ENCODE measurements around the gene SETD1B. TPM values are rescaled to one million over a fixed set of nuclear protein-coding genes. Genes with fewer than 3 reads are reported as not detected.
"Not testable (repeated sequence)": the region's sequence is repeated elsewhere in the genome, so short reads cannot be mapped to it uniquely, and the experiment has no call there.

Gene SETD1B
- polyA plus RNA-seq, 1 donor from 2014 or later, result 2.6 TPM

GRCh38 chr12:121860257-121860656 lies 56.4 kb downstream of the SETD1B start:
- TF ChIP-seq, protein P1, sequence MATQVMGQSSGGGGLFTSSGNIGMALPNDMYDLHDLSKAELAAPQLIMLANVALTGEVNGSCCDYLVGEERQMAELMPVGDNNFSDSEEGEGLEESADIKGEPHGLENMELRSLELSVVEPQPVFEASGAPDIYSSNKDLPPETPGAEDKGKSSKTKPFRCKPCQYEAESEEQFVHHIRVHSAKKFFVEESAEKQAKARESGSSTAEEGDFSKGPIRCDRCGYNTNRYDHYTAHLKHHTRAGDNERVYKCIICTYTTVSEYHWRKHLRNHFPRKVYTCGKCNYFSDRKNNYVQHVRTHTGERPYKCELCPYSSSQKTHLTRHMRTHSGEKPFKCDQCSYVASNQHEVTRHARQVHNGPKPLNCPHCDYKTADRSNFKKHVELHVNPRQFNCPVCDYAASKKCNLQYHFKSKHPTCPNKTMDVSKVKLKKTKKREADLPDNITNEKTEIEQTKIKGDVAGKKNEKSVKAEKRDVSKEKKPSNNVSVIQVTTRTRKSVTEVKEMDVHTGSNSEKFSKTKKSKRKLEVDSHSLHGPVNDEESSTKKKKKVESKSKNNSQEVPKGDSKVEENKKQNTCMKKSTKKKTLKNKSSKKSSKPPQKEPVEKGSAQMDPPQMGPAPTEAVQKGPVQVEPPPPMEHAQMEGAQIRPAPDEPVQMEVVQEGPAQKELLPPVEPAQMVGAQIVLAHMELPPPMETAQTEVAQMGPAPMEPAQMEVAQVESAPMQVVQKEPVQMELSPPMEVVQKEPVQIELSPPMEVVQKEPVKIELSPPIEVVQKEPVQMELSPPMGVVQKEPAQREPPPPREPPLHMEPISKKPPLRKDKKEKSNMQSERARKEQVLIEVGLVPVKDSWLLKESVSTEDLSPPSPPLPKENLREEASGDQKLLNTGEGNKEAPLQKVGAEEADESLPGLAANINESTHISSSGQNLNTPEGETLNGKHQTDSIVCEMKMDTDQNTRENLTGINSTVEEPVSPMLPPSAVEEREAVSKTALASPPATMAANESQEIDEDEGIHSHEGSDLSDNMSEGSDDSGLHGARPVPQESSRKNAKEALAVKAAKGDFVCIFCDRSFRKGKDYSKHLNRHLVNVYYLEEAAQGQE (IDR thresholded peaks at IDR 0.05; ENCODE audit: borderline replicate concordance), result no peak
- TF ChIP-seq TAF1 (IDR thresholded peaks at IDR 0.05; ENCODE audit: low read depth) (no peak), EP300 (conservative IDR thresholded peaks at IDR 0.05; ENCODE audit: poor library complexity, severe bottlenecking) (no peak), MXI1 (conservative IDR thresholded peaks at IDR 0.05; ENCODE audit: poor library complexity, severe bottlenecking) (no peak), POLR2AphosphoS5 (IDR thresholded peaks at IDR 0.05) (no peak), SMC3 (conservative IDR thresholded peaks at IDR 0.05; ENCODE audit: poor library complexity) (no peak), RAD21 (conservative IDR thresholded peaks at IDR 0.05) (no peak), EZH2 (IDR thresholded peaks at IDR 0.05; ENCODE audit: borderline replicate concordance, insufficient read depth, low read length, poor library complexity, severe bottlenecking) (no peak)
- TF ChIP-seq, protein P2, sequence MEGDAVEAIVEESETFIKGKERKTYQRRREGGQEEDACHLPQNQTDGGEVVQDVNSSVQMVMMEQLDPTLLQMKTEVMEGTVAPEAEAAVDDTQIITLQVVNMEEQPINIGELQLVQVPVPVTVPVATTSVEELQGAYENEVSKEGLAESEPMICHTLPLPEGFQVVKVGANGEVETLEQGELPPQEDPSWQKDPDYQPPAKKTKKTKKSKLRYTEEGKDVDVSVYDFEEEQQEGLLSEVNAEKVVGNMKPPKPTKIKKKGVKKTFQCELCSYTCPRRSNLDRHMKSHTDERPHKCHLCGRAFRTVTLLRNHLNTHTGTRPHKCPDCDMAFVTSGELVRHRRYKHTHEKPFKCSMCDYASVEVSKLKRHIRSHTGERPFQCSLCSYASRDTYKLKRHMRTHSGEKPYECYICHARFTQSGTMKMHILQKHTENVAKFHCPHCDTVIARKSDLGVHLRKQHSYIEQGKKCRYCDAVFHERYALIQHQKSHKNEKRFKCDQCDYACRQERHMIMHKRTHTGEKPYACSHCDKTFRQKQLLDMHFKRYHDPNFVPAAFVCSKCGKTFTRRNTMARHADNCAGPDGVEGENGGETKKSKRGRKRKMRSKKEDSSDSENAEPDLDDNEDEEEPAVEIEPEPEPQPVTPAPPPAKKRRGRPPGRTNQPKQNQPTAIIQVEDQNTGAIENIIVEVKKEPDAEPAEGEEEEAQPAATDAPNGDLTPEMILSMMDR (IDR thresholded peaks at IDR 0.05; ENCODE audit: poor library complexity, severe bottlenecking), result no peak
- no peaks in the 10 kb centered on the region for H3K79me2 ChIP-seq (replicated peaks; ENCODE audit: insufficient read depth, low read length)

DNA sequence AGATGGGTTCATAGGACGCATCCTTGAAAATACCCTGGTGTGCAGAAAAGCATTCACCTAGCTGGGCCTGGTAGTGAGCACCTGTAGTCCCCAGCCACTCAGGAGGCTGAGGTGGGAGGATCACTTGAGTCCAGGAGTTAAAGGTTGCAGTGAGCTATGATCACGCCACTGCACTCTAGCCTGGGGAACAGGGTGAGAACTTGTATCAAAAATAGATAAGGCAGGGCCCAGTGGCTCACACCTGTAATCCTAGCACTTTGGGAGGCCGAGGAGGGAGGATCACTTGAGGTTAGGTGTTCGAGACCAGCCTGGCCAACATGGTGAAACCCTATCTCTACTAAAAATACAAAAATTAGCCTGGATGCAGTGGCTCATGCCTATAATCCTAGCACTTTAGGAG lies 56.9 kb downstream of the SETD1B start:
- not testable (repeated sequence) for H3K27ac ChIP-seq (ENCODE audit: low read length); H2AFZ ChIP-seq (ENCODE audit: low read depth, low read length)

More at GRCh38 chr12:121860257-121860656, 56.4 kb downstream of the SETD1B start:
- Histone ChIP-seq H3K27me3 (ENCODE audit: insufficient read depth, low read depth, low read length) (no peaks in the 10 kb centered on the region), H3F3A (ENCODE audit: insufficient read depth, low read length, poor library complexity, severe bottlenecking) (no peaks in the 10 kb centered on the region), H4K20me1 (ENCODE audit: insufficient read depth) (no peaks in the 10 kb centered on the region), H3K4me3 (ENCODE audit: low read length) (no peak overlapping the region), H3K9me2 (ENCODE audit: insufficient read depth, low read length) (no peaks in the 10 kb centered on the region), H2AFZ (ENCODE audit: low read depth, low read length) (no peak overlapping the region), H3K36me3 (ENCODE audit: insufficient read depth, low read length) (no peaks in the 10 kb centered on the region), H3K4me2 (ENCODE audit: low read length) (no peak overlapping the region), H3K9ac (ENCODE audit: low read length) (no peak overlapping the region), H3K27ac (ENCODE audit: low read length) (no peak overlapping the region), H3K9me3 (ENCODE audit: low read length) (no peaks in the 10 kb centered on the region)

More for the DNA sequence above, 56.9 kb downstream of the SETD1B start:
- not testable (repeated sequence) for H3K36me3 ChIP-seq (ENCODE audit: insufficient read depth, low read length); H3K9me3 ChIP-seq (ENCODE audit: low read length); H3K79me2 ChIP-seq (replicated peaks; ENCODE audit: insufficient read depth, low read length); H3K4me3 ChIP-seq (ENCODE audit: low read length); H3K27me3 ChIP-seq (ENCODE audit: insufficient read depth, low read depth, low read length); H3K9me2 ChIP-seq (ENCODE audit: insufficient read depth, low read length); H3K4me2 ChIP-seq (ENCODE audit: low read length); H3K9ac ChIP-seq (ENCODE audit: low read length); H3F3A ChIP-seq (ENCODE audit: insufficient read depth, low read length, poor library complexity, severe bottlenecking); H4K20me1 ChIP-seq (ENCODE audit: insufficient read depth)

Measured in neural cell (in vitro differentiated cells).